Smooth muscle cell of the brain vasculature (primary cell): Measurements from ENCODE around the gene KCNQ1.

Experiments used
- DNase-seq: peaks from one replicate; pipeline ENCODE4 v3.0.0-alpha.2; 2012; ENCODE audit warnings: low read depth, low spot score

Gene KCNQ1

DNA sequence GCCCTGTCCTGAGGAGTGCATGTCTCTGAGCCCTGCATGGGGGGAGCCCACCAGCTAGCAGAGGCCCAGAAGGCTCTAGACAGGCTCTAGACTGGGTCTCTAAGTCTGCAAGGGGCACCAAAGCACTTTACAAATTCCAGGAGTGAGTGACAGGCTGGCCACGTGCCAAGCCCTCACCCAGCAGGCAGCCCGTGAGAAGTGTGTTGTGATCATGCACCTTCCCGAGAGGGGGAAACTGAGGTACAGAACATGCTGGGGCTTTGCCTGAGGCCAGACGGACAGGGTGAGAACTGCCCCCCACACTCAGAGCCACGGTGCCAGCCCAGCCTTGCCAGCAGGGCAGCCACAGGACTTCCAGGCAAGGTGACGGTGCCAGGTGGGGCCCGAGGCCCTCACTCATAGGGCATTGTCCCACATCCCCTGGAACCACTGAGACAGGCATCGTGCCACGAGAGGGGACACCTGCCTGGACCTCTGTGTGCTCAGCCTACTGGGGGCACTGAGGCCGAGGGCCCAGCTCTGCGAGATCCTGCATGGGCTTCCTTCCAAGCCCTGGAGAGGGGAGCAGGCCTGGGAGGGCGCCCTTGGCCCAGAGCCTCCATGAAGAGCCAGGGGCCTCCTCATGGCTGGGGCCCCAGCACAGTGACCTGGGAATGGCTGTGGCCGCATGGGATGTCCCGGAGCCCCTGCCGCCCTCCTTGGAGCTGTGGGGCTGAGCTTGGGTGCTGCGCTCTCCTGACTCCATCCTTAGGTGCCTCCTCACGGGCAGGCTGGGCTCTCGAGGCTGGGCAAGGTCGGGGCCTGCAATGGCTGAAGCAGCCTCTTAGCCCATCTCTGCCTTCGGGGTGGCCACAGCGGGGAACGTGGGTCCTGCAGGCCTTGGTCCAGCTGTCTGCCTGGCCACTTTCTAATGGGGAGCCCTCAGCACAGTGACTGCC lies 133.5 kb downstream of the KCNQ1 start:
- no peak for DNase-seq

DNA sequence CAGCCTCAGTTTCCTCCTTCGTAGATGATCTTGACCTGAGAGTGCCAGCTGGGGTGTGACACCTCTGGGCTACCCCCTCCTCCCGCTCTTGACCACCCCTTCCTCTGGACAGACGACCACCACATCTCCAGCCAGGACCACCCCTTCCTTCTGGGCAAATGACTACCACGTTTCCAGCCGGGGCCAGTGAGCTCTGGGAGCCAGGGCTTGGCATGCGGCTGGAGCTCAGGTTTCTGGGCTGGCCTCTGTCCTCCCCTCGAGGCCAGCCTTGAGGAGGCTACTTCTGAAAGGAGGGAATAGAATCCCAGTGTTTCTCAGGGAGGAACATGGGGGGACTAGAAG lies 134.1 kb downstream of the KCNQ1 start:
- DNase-seq, result no peak

DNA sequence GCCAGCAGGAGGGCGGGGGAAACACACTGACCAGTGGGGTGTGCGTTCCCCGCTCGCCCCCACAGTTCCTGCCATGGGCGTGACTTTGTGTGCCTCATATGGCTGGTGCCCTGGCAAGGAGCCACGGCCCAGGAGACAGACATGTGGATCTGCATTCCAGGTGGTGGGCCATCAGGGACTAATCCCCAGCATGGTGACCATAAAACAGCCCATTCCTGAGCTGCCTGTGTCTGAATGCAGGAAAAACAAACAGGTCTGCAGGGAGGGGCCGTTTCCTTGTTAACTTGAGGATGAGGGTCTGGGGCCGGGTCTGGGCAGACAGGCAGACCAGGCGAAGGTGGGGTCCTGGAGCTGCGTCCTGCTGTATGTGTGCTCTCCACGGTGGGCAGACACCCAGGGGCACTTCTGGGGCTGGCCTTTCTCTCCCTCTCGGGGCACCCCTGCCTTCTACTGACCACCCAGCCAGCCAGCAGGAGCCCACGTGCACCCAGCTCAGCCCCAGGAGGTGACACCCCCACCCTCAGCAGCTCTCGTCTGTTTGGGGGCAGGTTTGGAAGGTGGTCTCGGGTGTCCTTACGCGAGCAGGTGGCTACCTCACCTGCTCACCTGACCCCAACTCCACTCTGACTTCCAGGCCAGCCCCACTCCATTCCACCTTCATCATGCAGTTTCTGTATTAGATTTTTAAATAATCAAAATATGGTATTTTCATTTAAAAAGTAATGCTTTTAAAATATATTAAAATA lies 134.7 kb downstream of the KCNQ1 start:
- DNase-seq, result no peak

DNA sequence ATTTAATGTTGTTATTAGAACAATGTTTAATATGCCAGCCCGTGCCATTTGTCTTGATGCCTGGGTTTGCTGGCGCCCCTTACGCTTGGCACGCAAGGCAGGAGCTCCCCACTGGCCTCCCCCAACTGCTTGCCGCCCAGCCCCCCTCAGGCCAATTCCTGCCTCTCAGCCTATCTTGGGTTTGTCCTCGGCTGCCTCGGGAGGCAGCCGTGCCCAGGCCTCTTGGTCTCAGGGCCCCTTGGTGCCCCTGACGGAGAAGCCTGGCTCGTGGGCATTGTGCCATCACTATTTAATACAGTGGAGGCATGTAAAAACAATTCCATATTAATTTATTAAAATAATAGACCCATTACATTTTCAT lies 135.2 kb downstream of the KCNQ1 start:
- no peak for DNase-seq

DNA sequence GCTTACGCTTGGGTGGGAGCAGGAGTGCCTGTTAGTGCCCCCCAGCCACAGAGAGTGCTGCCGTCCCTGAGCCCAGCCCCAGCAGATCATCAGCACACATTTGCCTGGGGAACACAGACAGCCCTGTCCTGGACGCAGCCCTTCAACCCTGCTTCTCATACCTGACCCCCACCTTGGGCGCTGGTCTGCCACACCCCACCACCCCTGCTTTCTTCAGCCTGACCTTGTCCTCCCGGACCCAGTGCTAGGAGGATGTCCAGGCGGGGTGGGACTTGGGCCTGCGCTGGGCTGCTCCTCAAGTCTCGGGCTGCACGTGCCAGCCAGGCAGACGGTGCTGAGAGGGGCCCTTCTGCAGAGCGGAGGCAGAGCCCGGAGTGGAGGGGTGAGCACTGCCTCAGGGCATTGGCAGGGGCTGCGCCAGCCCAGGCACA lies 135.8 kb downstream of the KCNQ1 start:
- no peak for DNase-seq

DNA sequence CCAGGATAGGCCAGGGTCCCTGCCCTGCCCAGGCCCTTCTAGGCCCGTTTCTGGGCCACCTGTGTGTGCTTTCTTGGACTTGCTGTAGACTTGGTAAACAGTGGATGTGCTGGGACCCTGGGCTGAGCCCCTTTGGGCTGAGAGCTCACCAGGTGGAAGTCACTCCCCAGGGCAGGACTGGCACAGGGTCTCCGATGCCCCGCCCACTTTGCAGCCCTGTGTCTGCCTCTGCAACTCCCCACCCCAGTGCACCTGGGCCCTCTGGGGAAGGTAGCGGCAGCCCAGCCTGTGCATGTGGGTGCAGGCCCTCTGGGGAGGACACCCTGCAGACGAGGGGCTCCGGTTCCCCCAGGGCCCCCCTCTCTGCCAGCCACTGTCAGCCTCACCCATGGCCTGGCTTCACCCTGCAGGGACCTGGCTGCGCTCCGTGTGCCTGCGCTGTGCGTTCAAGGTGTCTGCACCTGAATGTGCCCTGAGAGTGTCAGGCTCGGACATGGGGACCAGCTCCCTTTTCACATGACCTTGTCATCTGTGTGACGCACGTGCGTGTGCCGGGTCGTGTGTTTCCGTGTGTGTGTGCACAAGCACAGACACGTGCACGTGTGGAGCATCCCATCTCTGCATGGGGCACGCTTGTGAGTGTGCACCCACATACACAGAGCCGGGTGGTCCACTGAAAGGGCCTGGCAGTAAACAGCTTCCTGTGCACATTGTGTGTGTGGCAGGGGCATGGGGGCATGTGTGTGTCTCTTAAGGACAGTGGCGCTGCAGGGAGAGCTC lies 136.5 kb downstream of the KCNQ1 start:
- DNase-seq, result no peak

DNA sequence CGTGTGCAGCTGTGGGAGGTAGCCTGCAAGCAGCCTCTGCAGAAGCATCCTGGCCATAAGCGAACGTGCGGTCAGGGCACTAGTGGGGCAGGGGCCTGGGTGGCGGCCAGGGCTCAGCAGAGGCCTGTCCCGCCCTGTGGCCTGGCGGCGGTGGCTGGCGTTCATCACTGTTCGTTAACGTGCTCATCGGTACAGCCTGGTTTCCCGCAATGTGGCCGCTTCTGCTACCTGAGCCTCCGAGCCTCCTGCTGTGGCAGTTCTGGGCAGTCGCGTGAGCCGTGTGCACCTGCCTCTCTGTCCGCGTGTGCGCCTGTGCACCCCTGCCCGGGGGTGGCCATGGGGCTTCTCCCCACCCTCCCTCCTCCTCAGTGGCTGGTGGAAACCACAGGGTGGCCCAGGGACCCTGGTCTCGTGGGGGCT lies 137.1 kb downstream of the KCNQ1 start:
- no peak for DNase-seq

DNA sequence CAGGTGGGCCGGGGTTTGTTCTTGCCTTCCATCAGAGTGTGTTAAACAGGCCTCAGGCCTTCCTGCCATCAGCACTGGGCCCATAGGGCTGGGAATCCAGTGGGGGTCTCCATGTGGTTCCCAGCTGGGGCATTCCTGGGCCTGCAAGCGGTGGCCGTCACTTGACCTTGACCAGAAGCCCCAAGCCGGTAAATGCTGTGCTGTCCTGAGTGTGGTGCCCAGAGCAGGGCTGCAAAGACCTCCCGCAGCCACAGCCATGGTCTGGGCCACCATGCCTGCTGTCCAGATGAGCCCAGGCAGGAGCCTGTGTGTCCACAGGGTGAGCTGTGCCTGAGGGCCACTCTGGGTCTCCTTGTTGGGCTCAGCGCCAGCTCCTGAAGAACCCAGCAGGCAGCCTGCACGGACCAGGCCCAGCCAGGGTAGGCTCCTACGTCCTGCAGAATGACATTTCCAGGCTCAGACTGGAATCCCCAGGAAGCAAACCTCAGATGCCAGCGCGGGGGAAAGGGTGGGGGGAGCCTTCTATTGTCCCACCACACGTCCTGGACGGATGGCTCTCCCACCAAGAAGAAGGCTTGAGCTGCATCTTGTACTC lies 137.6 kb downstream of the KCNQ1 start:
- DNase-seq, result no peak

DNA sequence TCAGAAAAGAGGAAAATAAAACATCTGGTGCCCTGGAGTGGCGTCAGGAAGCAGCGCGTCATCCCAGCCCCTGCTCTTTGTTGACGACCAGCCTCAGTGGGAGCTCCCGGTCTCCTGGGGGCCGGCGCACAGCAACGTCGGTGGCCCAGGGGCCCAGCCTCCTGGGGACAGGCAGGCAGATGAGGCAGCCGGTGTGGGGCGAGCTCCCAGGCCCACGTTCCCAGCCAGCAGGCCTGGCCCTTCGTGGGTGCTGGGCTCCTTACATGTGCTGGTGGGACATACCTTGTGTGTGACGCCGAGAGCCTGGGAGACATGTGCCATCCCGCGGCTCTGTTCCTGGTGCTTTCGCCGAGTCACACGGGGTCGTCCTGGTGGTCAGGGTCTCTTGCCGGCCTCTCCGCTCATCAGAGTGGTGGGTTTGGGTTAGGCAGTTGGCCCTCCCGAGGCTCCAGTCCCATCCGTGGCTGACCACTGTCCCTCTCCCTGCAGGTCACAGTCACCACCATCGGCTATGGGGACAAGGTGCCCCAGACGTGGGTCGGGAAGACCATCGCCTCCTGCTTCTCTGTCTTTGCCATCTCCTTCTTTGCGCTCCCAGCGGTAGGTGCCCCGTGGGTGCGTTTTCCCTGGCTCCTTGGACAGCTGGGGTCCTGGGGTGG lies 138.3 kb downstream of the KCNQ1 start:
- DNase-seq, result peak; percentile 10

DNA sequence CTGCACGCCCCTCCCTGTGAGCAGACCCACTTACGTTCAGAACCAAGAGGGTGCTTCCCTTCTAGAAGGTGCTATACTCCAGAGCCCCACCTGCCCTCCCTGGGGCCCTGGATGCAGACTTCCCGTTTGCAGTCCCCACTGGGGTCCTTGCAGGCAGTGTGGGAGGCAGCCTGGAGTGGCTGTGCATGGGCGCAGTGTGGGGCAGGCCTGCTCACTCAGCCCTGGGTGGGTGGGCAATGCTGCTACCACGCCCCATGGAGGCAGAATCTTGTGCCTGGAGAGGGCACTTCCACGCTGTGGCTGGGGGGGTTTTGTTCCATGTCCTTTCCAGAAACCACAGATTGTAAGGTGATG lies 138.8 kb downstream of the KCNQ1 start:
- no peak for DNase-seq

DNA sequence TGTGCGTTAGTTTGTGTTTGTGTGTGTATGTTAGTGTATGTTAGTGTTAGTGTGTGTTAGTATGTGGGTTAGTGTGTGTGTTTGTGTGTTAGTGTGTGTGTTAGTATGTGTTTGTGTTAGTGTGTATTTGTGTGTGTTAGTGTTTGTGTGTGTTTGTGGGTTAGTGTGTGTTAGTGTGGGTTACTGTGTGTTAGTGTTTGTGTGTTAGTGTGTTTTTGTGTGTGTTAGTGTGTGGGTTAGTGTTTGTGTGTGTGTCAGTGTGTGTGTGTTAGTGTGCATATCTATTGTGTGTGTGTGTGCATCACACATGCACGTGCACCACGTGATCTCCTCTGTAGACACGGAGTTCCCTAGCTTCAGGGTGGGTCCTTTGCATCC lies 139.6 kb downstream of the KCNQ1 start:
- no peak for DNase-seq

DNA sequence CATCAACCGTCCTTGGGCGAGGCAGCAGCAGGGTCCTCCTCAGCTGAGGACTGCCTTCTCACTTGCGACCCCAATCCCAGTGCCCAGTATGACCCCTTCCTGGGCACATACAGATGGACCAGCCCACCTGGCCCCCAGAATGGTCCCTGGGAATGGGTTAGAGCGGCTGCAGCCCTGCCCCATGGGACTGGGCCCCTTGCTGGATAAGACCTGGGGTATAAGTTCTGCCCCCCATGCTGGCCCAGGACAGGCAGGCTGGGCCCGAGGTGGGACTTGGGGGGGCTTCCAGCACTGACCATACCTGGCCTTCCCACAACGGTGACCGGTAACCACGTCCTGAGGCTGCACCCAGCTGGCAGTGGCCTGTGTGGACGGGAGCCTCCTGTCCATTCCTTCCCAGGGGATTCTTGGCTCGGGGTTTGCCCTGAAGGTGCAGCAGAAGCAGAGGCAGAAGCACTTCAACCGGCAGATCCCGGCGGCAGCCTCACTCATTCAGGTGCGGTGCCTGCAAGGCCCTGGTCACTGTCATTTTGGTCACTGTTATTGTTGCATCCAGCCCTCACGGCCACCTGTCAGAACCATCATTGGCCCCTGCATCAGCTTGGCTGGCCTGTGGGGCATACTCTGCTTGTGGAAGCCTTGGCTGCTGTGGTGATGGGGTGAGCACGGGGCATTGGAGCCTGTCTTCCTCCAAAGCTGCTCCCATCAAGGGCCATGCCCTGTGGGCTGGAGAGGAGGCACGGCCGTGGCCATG lies 140.2 kb downstream of the KCNQ1 start:
- DNase-seq, result no peak

DNA sequence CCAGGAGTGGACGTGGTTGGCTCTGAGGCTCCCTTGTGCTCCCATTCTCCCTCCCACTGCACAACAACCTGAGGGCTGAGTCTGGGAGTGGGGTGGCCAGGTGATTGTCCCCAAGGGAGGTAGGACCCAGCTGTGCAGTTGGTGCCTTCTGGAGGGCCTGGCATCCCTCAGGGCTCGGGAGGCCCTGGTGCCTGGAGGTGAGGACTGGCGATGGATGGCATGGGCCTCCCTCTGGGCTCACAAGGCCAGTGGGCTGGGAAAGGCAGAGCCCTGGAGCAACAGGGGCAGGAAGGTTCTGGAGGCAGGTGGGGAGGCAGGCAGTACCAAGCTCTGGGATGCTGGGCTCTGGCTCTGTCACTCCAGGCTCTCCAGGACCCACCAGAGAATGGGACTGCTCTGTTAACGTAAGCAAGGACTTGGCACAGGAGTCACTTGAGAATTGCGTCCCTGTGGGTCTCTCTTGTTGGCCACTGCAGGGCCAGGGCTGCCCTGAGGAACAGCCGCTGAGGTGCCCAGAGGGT lies 140.8 kb downstream of the KCNQ1 start:
- no peak for DNase-seq

DNA sequence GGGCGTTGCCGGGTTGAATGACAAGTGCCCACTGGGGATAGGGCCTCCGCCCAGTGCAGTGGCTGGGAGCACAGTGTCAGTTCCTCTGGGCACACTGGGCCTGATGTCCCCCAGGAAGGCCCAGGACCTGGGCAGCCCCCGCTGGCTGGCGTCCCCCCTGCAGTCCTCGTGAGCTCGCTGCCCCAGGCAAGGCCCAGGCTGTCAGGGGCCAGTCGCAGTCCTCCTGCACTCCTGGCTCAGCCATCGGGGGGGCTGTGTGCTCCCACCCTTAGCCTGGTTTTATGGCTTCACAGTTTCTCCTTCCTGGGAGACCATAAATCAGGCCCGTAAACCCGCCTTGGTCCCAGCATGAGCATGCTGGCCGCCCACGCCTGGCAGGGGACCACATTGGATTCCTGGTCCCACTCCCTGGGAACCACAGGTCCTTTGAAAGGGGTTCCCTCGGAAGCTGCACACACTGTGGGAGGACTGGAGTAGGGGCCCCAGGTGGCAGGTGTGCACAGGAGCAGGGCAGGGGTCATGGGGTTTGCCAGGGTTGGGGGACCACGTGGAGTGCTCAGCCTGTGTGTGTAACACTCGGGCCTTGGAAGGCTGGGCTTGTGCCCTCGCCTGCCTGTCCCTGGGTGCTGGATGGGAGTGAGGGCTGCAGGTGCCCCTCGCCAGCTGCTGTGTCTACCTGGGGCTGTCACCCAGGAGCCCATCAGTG lies 141.4 kb downstream of the KCNQ1 start:
- no peak for DNase-seq

DNA sequence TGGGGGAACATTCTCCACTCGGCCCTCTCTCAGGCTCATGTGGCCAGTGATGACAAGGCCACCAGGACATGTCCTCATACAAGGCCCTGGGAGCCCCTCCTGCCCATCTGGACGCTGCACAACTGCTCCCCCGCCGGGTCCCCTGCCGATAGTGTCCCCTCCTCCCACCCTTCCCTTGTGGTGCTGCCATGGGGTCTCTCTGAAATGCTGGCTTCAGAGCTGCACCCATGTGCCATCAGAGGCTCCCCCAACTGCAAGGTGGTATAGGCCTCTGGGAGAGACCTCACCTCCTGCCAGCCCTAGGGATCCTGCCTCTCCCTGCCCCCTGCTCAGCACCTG lies 142.0 kb downstream of the KCNQ1 start:
- no peak for DNase-seq

DNA sequence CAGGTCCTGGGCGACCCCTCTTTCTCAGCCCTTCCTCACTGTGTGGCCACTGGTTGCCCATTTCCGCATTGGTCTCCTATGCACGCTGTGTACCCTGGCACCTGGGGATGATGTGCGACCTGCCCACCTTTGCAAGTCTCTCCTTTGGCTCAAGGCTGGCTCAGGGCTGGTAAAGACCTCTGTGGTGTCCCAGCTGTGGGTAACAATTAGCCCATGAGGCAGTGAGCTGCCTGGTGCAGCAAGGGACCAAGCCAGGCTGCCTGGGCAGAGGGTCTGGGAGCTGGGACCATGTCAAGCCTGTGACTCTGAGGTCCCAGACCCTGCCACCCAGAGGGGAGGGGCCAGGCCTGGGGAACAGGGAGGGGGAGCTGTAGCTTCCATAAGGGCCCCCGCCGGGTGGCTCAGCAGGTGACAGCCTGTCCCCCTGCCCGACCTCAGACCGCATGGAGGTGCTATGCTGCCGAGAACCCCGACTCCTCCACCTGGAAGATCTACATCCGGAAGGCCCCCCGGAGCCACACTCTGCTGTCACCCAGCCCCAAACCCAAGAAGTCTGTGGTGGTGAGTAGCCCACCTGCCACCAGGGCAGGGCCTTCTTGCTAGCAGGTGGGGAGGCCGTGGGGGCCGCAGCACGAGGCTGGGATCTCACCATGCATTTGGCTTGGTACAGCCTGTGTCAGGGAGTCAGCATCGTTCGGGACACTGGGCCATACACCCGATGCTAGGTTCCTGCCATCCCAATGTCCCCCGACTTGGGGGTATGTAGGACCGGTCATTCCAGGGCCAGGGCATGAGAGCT lies 142.5 kb downstream of the KCNQ1 start:
- DNase-seq, result no peak

DNA sequence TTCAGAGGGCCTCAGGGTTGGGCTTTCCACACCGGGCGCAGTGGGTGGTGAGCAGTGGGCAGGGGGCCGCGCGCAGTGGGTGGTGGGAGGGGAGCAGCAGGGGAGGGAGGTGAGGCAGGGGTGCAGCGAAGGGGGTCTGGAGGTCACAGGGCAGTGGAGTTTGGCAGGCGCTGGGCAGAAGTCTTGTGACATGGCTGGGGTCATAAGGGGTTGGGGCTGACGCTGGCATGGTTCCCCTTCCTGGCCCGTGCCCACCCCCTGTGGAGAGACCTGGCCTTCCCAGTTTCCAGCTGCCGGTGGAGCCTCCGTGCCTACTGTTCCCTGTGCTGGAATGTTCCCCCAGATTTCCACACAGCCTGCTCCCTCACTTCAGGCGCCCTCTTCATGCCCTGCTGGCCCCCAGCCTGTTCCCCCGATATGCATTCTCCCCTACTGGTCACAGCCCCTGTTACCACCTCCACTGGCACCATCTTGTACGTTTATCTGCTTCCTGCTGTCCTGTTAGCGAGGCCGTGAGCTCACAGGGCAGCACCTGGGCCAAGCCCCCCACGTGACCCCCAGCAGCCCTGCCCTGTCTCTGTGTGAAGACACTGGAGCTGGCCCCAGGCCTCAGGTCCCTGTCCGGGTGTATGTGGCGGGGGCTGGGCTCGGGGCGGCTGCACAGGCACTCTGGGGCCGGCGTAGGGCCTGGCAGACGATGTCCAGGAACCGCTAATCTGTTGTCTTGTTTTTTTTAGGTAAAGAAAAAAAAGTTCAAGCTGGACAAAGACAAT lies 143.4 kb downstream of the KCNQ1 start:
- DNase-seq, result no peak

DNA sequence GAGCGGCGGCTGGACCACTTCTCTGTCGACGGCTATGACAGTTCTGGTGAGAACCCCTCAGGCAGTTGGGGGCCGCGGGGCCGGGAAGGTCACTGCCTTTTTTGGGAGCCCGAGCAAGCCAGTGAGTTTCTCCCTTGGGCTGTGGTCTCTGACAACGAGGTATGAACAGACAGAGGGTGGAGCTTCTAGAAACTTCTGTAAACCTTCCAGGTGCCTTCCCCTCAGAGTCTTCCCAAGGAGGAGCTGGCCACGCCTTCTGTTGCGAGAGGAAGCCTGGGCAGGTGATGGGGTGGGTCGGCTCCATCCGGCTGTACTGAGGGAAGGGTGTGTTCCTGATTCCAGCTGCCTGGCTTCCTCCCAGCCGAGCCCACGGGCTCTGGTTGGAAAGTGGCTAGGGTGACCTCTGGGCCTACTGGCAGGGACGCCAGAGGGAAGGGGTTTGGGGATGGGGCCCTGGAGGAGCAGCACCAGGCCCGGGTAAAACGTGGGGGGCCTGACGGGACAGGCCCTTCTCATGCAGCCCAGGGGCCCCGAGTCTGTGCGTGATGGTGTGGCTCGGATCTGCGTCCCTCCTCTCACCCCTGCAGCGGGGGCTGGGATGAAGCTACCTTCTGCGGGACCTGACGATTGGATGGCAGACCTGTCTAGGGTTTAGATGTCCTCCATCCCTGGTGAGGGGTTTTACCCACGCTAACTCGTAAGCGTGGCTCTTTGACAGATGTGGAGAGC lies 144.2 kb downstream of the KCNQ1 start:
- no peak for DNase-seq
